Body of pancreas (tissue), 4 donors: ENCODE data around the gene PRKD1.

Experiments
- POLR2A ChIP-seq, 3 donors: fragments of 450-650 bp; IDR thresholded peaks; one replicate each; pipeline ENCODE4 v1.6.1; 2016; ENCODE audit warnings: antibody characterized with exemption in 3 of 3, mild to moderate bottlenecking in 2 of 3
- TF ChIP-seq, protein P1 (sequence below), 7 experiments: fragments of 450-650 bp in 4 of 7; fragments of 200-600 bp in 3 of 7; sonication (generic) in 3 of 7; IDR thresholded peaks; one replicate each; pipeline ENCODE4 v1.5.1; 2016 to 2019; ENCODE audit warnings: antibody characterized with exemption in 7 of 7

DNA sequence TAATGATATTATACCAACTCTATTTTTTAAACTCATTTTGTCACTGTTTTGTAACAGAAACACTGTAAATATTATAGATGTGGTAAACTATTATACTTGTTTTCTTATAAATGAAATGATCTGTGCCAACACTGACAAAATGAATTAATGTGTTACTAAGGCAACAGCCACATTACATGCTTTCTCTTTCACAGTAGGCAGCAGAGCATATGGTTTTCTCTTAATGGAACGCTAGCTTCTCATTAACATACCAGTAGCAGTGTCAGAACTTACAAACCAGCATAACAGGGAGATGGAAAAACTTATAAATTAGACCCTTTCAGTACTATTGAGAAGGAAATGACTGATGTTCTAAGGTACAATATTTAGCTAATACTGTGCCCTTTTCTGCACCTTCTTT lies 398.8 kb downstream of the PRKD1 start:
- TF ChIP-seq, protein P1, sequence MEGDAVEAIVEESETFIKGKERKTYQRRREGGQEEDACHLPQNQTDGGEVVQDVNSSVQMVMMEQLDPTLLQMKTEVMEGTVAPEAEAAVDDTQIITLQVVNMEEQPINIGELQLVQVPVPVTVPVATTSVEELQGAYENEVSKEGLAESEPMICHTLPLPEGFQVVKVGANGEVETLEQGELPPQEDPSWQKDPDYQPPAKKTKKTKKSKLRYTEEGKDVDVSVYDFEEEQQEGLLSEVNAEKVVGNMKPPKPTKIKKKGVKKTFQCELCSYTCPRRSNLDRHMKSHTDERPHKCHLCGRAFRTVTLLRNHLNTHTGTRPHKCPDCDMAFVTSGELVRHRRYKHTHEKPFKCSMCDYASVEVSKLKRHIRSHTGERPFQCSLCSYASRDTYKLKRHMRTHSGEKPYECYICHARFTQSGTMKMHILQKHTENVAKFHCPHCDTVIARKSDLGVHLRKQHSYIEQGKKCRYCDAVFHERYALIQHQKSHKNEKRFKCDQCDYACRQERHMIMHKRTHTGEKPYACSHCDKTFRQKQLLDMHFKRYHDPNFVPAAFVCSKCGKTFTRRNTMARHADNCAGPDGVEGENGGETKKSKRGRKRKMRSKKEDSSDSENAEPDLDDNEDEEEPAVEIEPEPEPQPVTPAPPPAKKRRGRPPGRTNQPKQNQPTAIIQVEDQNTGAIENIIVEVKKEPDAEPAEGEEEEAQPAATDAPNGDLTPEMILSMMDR (IDR thresholded peaks at IDR 0.05): no peak
- no peak for TF ChIP-seq POLR2A (IDR thresholded peaks at IDR 0.05)
